ENCODE results near the gene SKIC8. TPM values are rescaled to one million over a fixed set of nuclear protein-coding genes. Genes with fewer than 3 reads are reported as not detected.

SKIC8 gene
- total RNA-seq, 1 donor from 2014 or later, result 46.5 TPM

DNA sequence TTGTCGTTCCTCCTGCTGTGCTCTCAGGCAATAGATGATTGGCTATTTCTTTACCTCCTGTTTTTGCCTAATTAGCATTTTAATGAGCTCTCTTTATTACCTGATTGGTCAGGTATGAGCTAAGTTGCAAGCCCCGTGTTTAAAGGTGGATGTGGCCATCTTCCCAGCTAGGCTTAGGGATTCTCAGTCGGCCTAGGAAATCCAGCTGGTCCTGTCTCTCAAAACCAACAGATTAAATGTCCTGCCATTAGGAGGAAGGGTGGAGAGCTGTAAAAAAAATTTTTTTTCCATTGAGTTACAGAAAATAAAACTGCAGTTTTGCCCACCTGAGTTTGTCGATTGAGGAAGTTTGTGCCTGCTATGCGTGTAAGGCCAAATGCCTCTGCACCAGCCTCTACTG is 59.6 kb downstream of the SKIC8 start:
- TF ChIP-seq, protein P1, sequence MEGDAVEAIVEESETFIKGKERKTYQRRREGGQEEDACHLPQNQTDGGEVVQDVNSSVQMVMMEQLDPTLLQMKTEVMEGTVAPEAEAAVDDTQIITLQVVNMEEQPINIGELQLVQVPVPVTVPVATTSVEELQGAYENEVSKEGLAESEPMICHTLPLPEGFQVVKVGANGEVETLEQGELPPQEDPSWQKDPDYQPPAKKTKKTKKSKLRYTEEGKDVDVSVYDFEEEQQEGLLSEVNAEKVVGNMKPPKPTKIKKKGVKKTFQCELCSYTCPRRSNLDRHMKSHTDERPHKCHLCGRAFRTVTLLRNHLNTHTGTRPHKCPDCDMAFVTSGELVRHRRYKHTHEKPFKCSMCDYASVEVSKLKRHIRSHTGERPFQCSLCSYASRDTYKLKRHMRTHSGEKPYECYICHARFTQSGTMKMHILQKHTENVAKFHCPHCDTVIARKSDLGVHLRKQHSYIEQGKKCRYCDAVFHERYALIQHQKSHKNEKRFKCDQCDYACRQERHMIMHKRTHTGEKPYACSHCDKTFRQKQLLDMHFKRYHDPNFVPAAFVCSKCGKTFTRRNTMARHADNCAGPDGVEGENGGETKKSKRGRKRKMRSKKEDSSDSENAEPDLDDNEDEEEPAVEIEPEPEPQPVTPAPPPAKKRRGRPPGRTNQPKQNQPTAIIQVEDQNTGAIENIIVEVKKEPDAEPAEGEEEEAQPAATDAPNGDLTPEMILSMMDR (IDR thresholded peaks at IDR 0.05), result no peak
- H3K27me3 Mint-ChIP-seq (ENCODE audit: unreplicated experiment), result peaks cover 4% of the 10 kb centered on the region
- DNase-seq (ENCODE audit: extremely low spot score, unreplicated experiment), result no peak
- no peak overlapping the region for H3K27ac Mint-ChIP-seq (ENCODE audit: unreplicated experiment)
- H3K36me3 Mint-ChIP-seq (ENCODE audit: unreplicated experiment), result no peaks in the 10 kb centered on the region
- H3K4me1 Mint-ChIP-seq (ENCODE audit: unreplicated experiment), result peaks cover 4% of the 10 kb centered on the region
- no peaks in the 10 kb centered on the region for H3K9me3 Mint-ChIP-seq (ENCODE audit: unreplicated experiment)
- H3K4me3 Mint-ChIP-seq (ENCODE audit: unreplicated experiment), result no peak overlapping the region

DNA sequence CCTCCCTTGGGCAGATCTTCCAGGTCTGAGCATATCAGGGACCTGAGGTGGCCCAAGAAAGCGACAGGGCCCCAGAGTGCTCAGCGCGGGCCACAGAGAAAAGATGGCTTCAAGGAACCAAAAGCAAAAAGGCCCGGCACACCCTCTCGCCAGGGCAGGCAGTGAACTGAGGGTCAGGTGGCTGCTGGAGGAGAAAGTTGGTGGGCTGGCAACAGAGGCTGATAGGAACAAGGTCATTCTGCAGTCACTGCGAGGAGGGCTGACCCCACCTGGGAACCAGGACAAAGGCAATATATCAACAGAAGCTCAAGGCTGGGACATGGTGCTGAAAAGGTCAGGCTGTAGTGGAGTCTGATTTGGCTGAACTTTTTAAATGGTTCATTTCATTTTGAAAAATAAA is 62.3 kb downstream of the SKIC8 start:
- no peaks in the 10 kb centered on the region for H3K36me3 Mint-ChIP-seq (ENCODE audit: unreplicated experiment)
- no peak overlapping the region for H3K27ac Mint-ChIP-seq (ENCODE audit: unreplicated experiment)

GRCh38 chr15:78236491-78236890 is 62.9 kb downstream of the SKIC8 start:
- TF ChIP-seq, protein P1 (IDR thresholded peaks at IDR 0.05), result no peak
- peaks cover 20% of the 10 kb centered on the region for H3K27me3 Mint-ChIP-seq (ENCODE audit: unreplicated experiment)
- no peaks in the 10 kb centered on the region for H3K36me3 Mint-ChIP-seq (ENCODE audit: unreplicated experiment)
- no peak for DNase-seq (ENCODE audit: extremely low spot score, unreplicated experiment)
- no peak overlapping the region for H3K4me3 Mint-ChIP-seq (ENCODE audit: unreplicated experiment)
- H3K9me3 Mint-ChIP-seq (ENCODE audit: unreplicated experiment), result no peaks in the 10 kb centered on the region
- peaks cover 8% of the 10 kb centered on the region for H3K4me1 Mint-ChIP-seq (ENCODE audit: unreplicated experiment)
- no peak overlapping the region for H3K27ac Mint-ChIP-seq (ENCODE audit: unreplicated experiment)

More for the DNA sequence above, 62.3 kb downstream of the SKIC8 start:
- TF ChIP-seq, protein P1 (IDR thresholded peaks at IDR 0.05), result no peak
- no peak overlapping the region for H3K4me3 Mint-ChIP-seq (ENCODE audit: unreplicated experiment)
- H3K27me3 Mint-ChIP-seq (ENCODE audit: unreplicated experiment), result peaks cover 20% of the 10 kb centered on the region
- no peak for DNase-seq (ENCODE audit: extremely low spot score, unreplicated experiment)
- H3K4me1 Mint-ChIP-seq (ENCODE audit: unreplicated experiment), result peaks cover 8% of the 10 kb centered on the region
- no peaks in the 10 kb centered on the region for H3K9me3 Mint-ChIP-seq (ENCODE audit: unreplicated experiment)

DNA sequence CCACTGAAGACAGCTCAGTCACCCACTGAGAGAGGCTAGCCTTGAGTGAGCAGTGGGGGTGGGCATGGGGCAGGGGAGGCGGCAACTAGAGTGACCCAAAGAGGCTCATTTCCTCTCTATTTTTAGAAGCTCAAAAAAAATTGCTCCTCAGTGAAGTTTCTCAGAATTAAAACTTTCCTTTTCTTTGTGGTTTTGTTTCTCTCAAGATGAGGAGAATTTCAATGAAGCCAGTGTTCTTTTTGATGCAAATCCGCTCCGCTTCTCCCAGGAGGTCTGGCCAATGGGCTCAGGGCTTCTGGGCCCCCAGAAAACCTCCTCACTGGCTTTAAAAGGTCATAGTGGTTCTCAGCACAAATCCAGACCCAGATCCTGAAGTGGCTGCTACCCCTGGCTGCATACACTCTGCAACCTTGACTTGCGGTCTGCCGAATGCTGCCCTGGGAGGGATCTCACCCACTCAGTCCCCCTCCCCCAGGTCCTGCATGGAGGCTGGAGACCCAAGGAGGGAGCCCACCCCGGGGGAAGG is 64.8 kb downstream of the SKIC8 start, which contains the start of gene ACSBG1:
Gene ACSBG1 (minus strand): TSS at position 51 of the 526 bp plus-strand sequence. CDS start 64 bp downstream, outside the sequence.
- DNase-seq (ENCODE audit: extremely low spot score, unreplicated experiment), result no peak
- peaks cover 27% of the 10 kb centered on the region for H3K27me3 Mint-ChIP-seq (ENCODE audit: unreplicated experiment)
- H3K4me3 Mint-ChIP-seq (ENCODE audit: unreplicated experiment), result no peak within 1 kb of the TSS
- H3K27ac Mint-ChIP-seq (ENCODE audit: unreplicated experiment), result no peak within 1 kb of the TSS
- no peaks in the 10 kb centered on the region for H3K9me3 Mint-ChIP-seq (ENCODE audit: unreplicated experiment)
- H3K36me3 Mint-ChIP-seq (ENCODE audit: unreplicated experiment), result no peaks in the 10 kb centered on the region
- TF ChIP-seq, protein P1 (IDR thresholded peaks at IDR 0.05), result no peak
- peaks cover 4% of the 10 kb centered on the region for H3K4me1 Mint-ChIP-seq (ENCODE audit: unreplicated experiment)

DNA sequence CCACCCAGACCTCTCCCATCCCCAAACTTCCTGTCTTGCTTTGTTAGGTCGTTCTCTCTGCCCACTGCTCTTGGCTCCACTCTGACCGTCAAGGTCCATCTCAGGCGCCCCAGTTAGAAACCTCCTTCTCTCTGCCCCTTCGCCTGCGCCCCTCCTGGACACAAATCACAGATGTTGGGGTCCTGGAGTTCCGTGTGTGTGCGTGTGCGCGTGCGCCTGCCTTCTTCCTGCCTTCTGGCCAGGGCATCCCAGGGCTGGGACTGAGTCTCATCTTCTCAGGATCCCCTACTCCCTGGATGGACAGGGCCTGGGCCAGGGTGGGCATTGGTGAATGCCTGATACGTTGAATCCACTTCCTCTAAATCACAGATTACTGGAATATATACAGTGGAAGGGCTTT is 65.9 kb downstream of the SKIC8 start:
- no peak for DNase-seq (ENCODE audit: extremely low spot score, unreplicated experiment)
- H3K9me3 Mint-ChIP-seq (ENCODE audit: unreplicated experiment), result no peaks in the 10 kb centered on the region
- H3K27me3 Mint-ChIP-seq (ENCODE audit: unreplicated experiment), result peaks cover 27% of the 10 kb centered on the region
- no peaks in the 10 kb centered on the region for H3K36me3 Mint-ChIP-seq (ENCODE audit: unreplicated experiment)
- H3K4me3 Mint-ChIP-seq (ENCODE audit: unreplicated experiment), result no peak overlapping the region
- peaks cover 4% of the 10 kb centered on the region for H3K4me1 Mint-ChIP-seq (ENCODE audit: unreplicated experiment)
- no peak overlapping the region for H3K27ac Mint-ChIP-seq (ENCODE audit: unreplicated experiment)
- TF ChIP-seq, protein P1 (IDR thresholded peaks at IDR 0.05), result no peak

Other genes with a start within 250 kb of the SKIC8 start
- 65.5 and 69.3 TPM in 2 replicates for gene TBC1D2B, start 221.9 kb downstream of the SKIC8 start, total RNA-seq
- not detected in 2 replicates for gene SH2D7, start 207.0 kb downstream of the SKIC8 start, total RNA-seq
- gene CIB2, start 168.2 kb downstream of the SKIC8 start, total RNA-seq, result 7.6 and 9.6 TPM in 2 replicates
- gene IDH3A, start 150.2 kb downstream of the SKIC8 start, total RNA-seq, result 46.7 and 47.4 TPM in 2 replicates
- gene ACSBG1, start 65.0 kb downstream of the SKIC8 start, total RNA-seq, result not detected in 2 replicates
- not detected in 2 replicates for gene DNAJA4, start 35.0 kb downstream of the SKIC8 start, total RNA-seq
- 3.6 and 5.2 TPM in 2 replicates for gene CRABP1, start 40.7 kb upstream of the SKIC8 start, total RNA-seq
- gene IREB2, start 138.6 kb upstream of the SKIC8 start, total RNA-seq, result 55.9 and 62.3 TPM in 2 replicates
- gene HYKK, start 208.0 kb upstream of the SKIC8 start, total RNA-seq, result 3.1 and 3.4 TPM in 2 replicates
- 172 and 183 TPM in 2 replicates for gene PSMA4, start 240.8 kb upstream of the SKIC8 start, total RNA-seq